HTR-8/SVneo (cell line): ENCODE measurements around the gene PDE7B.
"Not testable (repeated sequence)": the region's sequence is repeated elsewhere in the genome, so short reads cannot be mapped to it uniquely, and the experiment has no call there.

ENCODE experiments used
- DNase-seq: peaks from one replicate; pipeline ENCODE4 v3.0.0; 2011; ENCODE audit warnings: low spot score, mixed read lengths; ENCODE audit not compliant: insufficient read length
- FAIRE-seq: peaks from 2 replicates; lab custom pipeline; 2011; peaks lifted over from hg19 to GRCh38; lab: Jason Lieb, UNC

PDE7B gene

DNA sequence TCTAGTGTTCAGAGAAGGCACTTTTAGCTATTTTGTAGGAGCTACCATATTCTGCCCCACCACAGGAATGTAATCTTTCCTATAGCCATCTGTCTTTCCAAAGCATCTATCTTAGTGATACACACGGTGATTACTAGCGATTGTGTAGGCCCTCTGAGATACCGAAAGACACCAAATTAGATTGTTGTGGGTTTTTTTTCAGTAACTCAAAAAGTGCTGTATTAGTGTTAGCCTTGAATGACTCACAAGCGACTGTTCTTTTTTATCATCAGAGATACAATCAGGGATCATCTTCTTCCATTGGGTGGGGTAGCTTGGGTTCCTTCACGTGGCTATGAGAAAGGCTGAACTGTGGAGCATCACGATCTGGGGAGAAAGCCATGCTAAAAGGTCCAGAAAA is 238.4 kb downstream of the PDE7B start:
- no peak for FAIRE-seq
- DNase-seq, result no peak

DNA sequence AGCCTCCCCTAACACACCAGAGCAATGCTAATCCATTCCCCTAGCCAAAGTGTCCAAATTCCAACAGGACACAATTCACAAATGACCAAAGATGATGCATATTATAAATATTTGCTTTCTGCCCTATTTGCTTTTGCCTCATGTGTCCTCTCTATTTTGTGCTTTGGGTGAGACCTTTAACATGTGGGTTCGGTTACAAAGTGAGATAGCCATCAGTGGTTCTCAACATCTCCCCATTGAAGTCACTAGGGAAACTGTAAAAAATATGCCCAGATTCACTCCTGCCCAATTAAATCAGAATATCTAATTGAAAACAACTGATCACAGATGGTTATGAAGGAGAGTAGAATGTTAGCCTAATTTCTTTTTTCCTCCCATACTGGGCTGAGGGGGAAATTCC is 239.4 kb downstream of the PDE7B start:
- DNase-seq, result no peak
- no peak for FAIRE-seq

DNA sequence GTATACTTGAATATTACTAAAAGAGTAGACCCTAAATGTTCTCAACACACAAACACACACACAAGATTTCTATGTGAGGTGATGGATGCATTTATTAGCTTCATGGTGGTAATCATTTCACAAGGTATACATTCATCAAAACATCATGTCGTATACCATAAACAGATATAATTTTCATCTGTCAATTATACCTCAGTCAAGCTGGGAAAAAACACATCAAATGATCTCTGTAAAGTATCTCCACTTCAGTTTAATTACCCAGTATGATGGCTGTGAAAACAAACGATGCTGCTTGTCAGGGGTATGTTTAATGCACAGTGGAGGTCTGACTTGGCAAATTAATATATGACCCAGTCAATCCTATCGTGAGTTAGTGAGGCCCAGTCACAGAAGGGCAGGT is 241.4 kb downstream of the PDE7B start:
- DNase-seq (no peak), FAIRE-seq (no peak)

DNA sequence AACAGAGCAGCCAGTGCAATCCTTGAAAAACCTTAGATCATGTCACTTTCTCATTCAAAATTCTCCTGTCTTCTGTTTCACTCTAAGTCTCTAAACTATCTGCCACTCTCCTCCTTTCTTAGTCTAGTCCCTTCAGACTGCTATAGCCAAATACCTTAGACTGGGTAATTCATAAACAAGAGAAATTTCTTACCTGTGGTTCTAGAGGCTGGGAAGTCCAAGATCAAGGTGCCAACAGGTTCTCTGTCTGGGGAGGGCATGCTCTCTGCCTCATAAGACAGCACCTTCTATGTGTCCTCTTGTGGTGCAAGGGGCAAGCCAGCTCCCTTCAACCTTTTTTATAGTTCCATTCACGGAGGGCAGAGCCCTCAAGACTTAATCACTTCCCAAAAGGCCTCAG is 242.3 kb downstream of the PDE7B start:
- DNase-seq (no peak), FAIRE-seq (no peak)

DNA sequence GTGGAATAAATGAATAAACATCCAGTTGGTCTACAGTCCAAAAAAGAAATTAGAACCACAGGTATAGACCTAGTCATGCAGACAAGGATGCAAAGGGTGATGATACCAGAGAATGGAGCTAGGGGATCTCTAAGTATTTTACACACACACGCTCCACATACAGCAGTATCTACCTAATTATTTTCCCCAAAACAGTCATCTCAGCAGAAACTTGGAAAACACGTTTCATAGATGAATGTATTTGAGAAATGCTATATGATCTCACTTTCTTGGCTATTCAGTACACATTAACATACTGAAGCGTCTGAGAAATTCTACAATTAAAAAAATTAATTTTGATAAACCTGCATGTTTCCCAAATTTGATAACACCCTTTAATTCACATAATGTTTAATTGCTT is 243.3 kb downstream of the PDE7B start:
- no peak for DNase-seq
- no peak for FAIRE-seq

DNA sequence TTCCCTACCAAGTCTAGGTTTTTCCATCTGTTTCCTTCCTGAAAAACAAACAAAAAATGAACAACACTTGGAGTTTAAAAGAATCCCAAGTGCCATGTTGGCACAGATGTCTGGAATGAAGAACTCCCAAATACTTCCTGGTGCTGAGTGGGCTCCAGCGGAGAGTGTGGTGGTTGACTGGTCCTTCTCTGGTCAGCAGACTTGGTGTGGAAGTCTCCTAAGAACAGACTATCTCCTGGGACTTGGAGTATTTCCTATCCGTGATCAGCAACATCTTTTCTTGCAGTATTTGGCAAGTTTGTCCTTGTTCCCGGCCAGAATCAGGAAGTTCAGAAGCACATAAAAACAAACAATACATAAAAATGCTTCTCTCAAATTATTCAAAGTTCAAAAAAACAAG is 244.5 kb downstream of the PDE7B start:
- FAIRE-seq, result no peak
- DNase-seq, result no peak

DNA sequence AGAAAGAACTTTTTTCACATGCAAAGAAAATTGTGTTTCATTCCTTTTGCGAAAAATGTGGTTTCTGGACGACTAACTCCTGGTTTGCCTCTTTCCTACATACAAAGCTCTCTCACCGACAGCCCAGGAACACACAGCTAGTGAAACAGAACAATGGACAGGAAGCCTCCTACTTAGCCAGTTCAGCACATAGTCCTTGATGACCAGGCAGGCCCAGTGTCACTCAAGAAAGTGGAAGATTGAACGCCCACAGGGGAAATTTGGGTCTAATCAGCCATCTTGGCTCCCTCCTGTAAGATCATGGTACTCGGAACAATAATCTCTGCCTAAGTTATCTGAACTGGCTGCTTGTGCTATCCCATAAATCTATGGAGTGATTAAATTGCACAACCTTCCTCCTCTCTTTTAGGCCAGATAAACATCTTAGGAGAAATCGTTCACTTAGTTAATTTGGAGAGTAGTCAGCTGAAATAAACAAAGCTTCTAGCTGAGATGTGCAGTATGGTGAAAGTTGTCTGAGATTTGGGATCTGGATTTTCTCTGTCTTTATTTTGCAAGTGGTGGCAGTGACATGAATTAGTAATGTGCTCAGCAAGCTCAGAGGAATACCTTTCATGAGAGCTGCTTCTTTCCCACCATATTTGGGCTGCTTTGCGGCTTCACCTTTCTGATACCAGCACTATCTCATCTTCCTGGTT is 251.6 kb downstream of the PDE7B start:
- FAIRE-seq, result no peak
- no peak for DNase-seq

DNA sequence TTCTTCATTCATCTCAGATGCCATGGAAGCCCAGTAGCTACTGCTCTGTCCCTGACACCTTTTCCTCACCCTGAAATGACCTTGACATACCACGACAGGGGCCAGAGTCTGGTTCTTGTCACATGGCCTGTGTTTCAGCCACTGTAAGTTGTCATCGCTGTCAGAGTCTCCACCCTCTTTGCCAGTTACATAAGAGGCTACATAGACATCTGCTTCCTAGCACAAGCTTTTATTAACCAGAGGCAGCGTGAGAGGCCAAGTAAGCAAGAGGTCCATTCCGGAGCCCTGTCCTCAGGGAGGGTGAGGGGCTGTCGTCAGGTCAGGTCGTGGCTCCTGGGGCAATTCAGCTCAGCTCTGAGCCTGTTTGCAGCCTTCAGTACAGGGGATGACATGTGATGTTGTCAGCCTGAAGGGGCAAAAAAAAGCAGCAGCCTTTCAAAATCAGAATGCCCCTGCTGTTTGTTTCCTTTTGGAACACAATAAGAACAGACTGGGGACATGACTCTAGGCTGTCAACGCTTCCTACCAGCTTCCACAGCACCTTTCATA is 252.3 kb downstream of the PDE7B start:
- DNase-seq (no peak), FAIRE-seq (no peak)

DNA sequence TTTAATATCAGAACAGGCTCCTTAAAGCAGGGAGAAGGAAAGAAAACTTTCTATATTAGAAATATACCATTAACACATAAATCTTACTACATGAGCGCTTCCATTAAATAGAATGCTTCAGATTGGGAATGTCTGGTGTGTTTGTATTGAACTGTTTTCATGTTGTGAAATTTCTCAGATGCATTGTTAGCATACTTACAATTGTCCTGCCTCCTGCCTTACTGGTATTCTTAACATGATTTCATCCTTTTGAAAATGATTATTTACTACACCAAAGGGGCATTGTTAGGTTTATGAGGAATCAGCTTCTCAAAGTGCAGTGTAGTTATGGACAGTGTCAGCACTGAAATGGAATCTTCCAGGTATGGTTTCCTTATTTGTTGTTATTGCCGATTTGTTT is 253.1 kb downstream of the PDE7B start:
- FAIRE-seq (no peak), DNase-seq (no peak)

DNA sequence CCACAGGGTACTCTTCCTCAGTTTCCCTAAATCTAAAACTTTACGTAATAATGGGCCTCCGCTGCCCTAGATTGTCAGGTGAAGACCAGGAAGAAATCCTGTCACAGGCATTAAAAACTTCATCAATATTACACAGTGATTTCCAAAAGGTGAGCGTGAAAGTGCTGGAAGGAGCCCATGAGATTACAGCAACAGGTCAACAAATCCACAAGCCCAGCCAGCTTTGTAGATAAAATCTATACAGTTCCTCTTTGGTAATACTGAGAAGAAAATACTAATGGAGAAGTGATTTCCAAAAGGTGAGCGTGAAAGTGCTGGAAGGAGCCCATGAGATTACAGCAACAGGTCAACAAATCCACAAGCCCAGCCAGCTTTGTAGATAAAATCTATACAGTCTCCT is 254.3 kb downstream of the PDE7B start:
- not testable (repeated sequence) for FAIRE-seq, DNase-seq

DNA sequence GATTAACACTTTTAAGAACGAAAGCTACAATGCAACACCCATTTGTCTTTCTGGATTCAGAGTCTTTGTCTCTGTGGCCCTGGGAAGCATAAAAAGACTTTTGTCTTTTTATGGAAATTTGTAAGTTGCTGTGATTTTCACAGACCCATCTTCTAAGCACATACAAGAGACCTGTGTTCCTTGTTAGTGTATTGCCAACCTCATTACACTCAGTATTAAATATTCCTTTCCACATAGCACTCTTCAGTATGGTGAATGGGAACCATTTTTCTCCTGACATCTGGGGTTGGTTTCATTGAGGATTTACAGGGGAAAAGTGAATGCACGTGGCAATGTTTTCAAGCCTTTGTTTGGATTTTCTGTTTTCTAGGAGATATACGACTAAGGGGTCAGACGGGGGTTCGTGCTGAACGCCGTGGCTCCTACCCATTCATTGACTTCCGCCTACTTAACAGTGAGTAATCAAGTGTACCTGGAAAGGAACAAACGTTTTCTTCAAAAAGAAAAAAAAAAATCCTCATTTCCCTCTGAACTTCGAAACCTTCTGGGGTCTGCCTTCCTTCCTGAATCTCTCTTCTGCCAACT is 257.0 kb downstream of the PDE7B start:
- FAIRE-seq (no peak), DNase-seq (no peak)

DNA sequence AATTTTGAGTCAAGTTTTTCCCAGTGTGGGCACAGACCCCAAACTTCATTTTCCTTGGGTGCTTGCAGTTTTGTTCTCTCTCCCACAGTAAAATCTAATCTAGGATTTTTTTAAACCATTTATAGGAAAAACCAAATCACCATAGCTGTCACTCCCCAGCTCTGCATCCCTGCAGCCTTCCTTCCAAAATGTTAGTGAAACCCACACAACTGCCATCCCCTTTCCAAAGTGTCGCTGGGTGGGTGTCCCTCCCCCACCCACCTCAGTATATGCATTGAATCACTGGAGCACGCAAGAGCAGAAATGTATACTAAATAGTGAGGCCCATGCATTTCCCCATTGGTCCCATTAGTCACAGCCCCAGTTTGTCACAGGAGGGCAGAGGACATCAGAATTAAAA is 260.3 kb downstream of the PDE7B start:
- DNase-seq, result no peak
- no peak for FAIRE-seq

DNA sequence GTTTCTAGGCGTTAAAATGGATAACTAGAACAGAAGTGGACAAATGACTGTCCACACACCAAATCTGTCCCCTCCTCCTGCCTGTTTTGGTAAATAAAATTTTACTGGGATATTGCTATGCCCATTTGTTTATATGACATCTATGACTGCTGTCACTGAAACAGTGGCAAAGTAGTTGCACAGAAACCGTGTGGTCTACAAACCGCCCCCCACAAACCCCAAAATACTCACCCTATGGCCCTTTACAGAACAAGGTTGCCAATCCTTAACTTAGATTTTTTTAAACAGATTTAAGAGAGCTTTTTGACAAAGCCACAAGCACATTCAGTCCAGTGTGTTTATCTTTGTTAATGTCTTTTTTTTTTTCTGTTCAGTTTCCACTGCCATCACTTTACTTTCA is 260.8 kb downstream of the PDE7B start:
- DNase-seq, result no peak
- FAIRE-seq, result no peak

DNA sequence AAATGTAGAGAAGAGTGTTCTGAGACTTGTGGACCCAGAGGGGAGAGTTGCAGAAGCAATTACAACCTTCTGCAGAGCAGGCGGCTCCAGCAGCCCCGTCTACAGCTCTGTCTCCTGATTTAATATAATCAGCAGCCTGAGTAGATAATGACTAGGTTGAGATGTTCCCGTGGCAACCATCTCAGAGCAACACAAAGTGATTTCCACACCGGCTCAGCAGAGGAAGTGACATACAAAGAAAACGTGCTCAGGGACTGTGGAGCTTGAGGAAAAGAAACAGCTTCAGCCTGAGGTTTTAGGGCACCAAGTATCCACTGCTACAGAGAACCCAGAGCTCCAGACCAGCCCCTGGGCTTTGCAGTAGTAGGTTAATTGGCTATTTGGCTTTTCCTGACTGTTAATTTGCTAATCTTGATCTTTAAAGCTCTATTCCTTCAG is 262.3 kb downstream of the PDE7B start:
- DNase-seq (peak; percentile 22), FAIRE-seq (no peak)

DNA sequence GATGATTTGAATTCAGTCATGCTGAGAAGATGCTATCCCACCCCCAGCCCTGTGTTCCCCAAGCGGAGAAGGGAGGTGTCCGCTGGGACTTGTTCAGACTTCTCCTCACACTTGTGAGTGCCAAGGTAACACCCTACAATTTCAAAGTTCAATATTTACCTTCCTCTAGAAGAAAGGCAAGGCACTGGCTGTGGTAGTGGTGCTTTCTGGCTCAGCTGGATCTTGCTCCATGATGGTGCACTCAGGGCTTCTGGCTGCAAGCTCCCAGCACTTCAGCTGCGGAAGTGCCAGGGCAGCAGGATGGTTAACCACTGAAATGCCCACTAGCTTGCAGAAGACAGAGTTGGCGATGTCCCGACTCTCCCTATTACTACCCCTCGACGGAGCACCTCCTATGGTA is 263.2 kb downstream of the PDE7B start:
- FAIRE-seq, result no peak

DNA sequence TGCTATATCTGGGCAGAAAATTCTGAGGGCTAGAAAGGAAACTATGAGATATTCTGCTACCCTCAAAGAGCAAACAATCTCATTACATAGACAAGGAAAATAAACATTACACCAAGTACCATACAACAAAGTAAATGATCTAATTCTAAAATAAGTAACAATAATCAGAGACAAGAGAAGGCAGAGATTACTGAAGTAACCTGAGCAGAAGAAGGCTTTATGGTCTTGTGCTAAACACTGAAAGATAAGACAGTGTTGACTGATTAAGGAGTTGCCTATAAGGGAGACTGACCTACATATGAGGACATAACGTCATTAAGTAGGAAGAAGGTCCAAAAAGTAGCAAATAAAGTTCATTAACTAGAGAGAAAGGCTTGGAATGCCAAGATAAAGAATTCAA is 264.4 kb downstream of the PDE7B start:
- FAIRE-seq, result no peak
- DNase-seq, result no peak

More for the DNA sequence above, 263.2 kb downstream of the PDE7B start:
- DNase-seq, result no peak

DNA sequence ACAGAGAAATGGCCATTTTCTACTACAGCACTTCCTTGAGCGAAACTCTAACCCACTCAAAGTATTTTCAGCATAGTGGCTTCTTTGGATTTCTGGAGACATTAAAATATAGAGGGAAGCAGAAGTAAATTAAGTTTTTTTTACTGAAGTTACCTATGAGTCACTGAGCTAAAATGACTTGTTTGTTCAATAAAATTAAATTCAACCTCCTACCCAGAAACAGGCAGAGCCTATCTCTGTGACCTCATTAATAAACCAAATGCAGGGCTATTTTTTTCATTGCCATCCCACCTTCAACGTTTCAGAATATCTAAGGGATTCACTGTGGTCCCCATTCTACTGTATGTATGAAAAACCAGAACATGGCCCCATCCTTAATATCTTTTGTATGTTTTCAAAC is 265.6 kb downstream of the PDE7B start:
- DNase-seq (no peak), FAIRE-seq (no peak)

DNA sequence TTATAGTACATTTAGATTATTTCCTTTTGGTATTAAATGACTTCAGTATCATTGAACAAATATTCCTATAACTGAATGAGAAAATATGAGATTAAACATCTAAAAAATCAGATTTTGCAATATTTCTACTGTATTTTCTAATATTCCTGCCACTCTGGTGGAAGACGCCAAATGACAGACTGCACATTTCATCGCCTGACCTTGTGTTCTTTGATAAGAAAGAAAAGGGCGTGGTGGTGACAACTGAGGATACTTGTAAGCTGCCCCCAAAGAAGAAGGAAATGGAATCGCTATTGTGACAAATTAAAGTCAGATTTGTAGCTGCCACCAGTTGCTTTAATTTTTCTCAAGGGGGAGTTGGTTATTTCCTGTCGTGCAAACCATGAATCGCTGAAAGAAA is 267.3 kb downstream of the PDE7B start:
- DNase-seq (no peak), FAIRE-seq (no peak)

DNA sequence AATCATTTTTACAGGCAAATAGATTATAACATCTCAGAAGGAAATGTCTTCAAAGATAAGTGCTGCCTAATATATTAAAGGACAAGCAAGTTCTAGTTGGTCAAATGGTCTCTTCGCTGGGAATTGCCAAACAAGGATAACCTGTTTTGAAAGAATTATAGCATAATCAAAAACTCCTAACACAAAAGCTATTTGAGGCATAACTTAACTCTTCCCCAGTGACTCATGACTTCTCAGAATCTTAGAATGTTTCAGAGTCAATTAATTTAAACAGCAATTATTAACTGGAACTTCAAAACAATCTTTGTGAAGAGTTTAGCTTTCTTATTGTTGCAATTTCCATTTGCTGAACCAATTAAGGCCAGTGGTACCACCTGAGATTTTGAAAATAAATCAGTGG is 272.0 kb downstream of the PDE7B start:
- no peak for FAIRE-seq

DNA sequence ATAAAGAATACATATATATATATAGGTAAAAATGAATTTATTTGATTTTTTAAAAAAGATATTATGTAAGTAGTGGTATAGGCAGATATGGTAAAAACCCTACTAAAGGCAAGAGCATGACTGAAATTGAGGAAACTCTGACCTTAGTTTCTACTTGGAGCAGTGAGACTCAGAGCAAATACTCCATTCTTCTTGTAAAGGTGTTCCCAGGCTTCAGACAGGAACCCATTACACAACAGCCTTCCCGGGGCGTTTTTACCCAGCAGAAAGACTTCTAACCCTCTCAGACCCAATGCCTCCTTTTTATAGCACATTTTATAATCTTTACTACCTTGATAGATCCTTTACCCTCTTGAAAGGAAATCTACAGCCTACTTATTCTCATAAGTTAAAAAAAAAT is 274.1 kb downstream of the PDE7B start:
- FAIRE-seq (no peak), DNase-seq (no peak)

More for the DNA sequence above, 272.0 kb downstream of the PDE7B start:
- no peak for DNase-seq

DNA sequence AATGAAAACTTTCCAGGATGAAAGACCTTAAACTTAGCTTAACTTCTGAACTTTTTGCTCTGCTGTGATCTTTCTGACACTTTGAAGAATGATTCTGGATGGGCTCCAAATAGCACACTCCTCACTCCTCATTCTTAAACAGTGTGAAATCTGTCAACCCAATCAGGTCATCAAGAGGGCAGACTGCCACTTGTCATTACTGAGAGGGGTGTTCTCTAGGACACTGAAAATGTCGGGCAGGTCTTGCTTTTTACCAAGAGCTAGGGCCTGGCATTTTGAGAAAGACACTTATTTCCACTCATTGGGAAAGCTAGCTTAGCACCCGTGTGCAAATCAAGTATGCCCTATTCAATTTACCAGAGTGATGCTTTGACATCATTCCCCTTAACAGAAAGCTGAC is 276.4 kb downstream of the PDE7B start:
- no peak for DNase-seq
- no peak for FAIRE-seq

DNA sequence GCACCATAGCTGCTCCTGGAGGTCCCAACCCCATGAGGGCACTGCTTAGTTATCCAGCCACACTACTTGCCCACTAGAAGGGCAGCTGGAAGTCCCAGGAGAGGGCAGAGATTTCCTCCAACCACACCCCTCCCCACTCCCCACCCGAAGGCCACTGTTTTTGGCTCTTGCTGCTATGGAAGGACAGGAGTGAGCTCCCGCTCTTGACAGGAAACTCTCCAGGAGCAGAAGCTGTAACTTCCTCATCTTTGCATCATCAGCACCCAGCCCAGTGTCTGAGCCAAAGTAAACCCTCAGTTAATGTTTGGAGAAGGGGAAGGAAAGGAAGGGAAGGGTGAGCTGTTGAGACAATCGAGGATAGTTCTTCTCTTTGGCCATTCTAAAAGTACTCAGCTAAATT is 277.9 kb downstream of the PDE7B start:
- FAIRE-seq (no peak), DNase-seq (no peak)
